Measurements from ENCODE around the gene RTP3. TPM values are rescaled to one million over a fixed set of nuclear protein-coding genes. Genes with fewer than 3 reads are reported as not detected.

RTP3 gene
- total and polyA plus RNA-seq, 2 of the 4 experiments (the other 2 are of a cell fraction) = 0.18 to 0.26 TPM

- Histone ChIP-seq H2BK20ac (ENCODE audit: low read depth, low read length) (peak overlapping the region; percentile 98), H4K20me1 (ENCODE audit: insufficient read depth, low read length) (no peaks in the 10 kb centered on the region), H3K56ac (ENCODE audit: extremely low read depth, insufficient read depth, low read length) (peak overlapping the region; percentile 68), H2BK120ac (ENCODE audit: low read depth, low read length) (peak overlapping the region; percentile 98), H2BK15ac (ENCODE audit: low read depth, low read length) (peak overlapping the region; percentile 99; the same call in 2 of the 3 replicates), H3K4ac (ENCODE audit: low read depth, low read length) (peak overlapping the region; percentile 98), H3K4me2 (ENCODE audit: low read depth, low read length) (peak overlapping the region; percentile 14; the same call in 1 of the 2 replicates), H3K14ac (replicated peaks; ENCODE audit: low read depth, low read length) (peak overlapping the region; percentile 93), H4K91ac (ENCODE audit: insufficient read depth, low read depth, low read length) (peak overlapping the region; percentile 98), H3K18ac (ENCODE audit: low read depth, low read length) (peak overlapping the region; percentile 98), H3K79me1 (ENCODE audit: low read depth in 1 of 2, low read length in 2 of 2) (no peaks in the 10 kb centered on the region), H3K4me3 (ENCODE audit: insufficient read depth, low read depth, low read length) (no peak overlapping the region), H3K9me1 (ENCODE audit: insufficient read depth, low read length) (peaks cover 29% of the 10 kb centered on the region), H3K36me3 (ENCODE audit: control insufficient read depth, insufficient read depth, low read length) (no peaks in the 10 kb centered on the region), H3K27me3 (ENCODE audit: control insufficient read depth, insufficient read depth, low read length) (no peaks in the 10 kb centered on the region), H4K5ac (ENCODE audit: low read depth, low read length) (peak overlapping the region; percentile 98), H3K9ac (ENCODE audit: low read depth, low read length) (peak overlapping the region; percentile 38), H3K9me3 (ENCODE audit: control insufficient read depth, insufficient read depth, low read length) (no peaks in the 10 kb centered on the region), H3K27ac (ENCODE audit: insufficient read depth, low read length) (peak overlapping the region; percentile 96), H2BK5ac (ENCODE audit: low read depth, low read length, poor library complexity, severe bottlenecking) (peak overlapping the region; percentile 91), H2AK5ac (ENCODE audit: low read depth, low read length) (peak overlapping the region; percentile 96), H3K4me1 (ENCODE audit: control insufficient read depth, insufficient read depth, low read length) (peaks cover 30% of the 10 kb centered on the region), H3K23ac (ENCODE audit: low read depth, low read length) (peak overlapping the region; percentile 79), H4K8ac (ENCODE audit: low read depth in 2 of 2, low read length in 2 of 2) (peak overlapping the region; percentile 74 to 81), H2AFZ (replicated peaks; ENCODE audit: low read length, poor library complexity) (peak overlapping the region; percentile 81), H2AK9ac (replicated peaks; ENCODE audit: low read depth, low read length, poor library complexity) (peak overlapping the region; percentile 70)
- WGBS, 2 experiments (ENCODE audit: extremely low coverage in 2 of 2, insufficient read length in 1 of 2) = no CpG with 5 or more reads among the region's 7 CpGs
- ATAC-seq (ENCODE audit: low read depth) = peak; percentile 76
- ChIA-PET POLR2A (ENCODE audit: unreplicated experiment) (no interaction called here), CTCF (interaction anchor here (0.6 to 1.2 kb wide), 4 partner anchors 10 to 62 kb away, joined by 3 to 6 read pairs (median 3); no protein-coding TSS in a partner anchor)
- intact Hi-C loops (cut with micrococcal nuclease) (no loop called here), dilution Hi-C loops (cut with HindIII; ENCODE audit: low sequenced_read_pairs, unreplicated experiment) (no loop called here), in situ Hi-C loops (cut with MboI; ENCODE audit: low sequenced_read_pairs) (no loop called here)
- TF ChIP-seq RCOR1 (IDR thresholded peaks at IDR 0.05; ENCODE audit: insufficient replicate concordance, low read length) (no peak), BHLHE40 (IDR thresholded peaks at IDR 0.05; ENCODE audit: low read depth, low read length) (peak; percentile 28; the same call in 1 of the 2 replicates), MAFK (IDR thresholded peaks at IDR 0.05; ENCODE audit: low read depth, low read length) (no peak), MAZ (IDR thresholded peaks at IDR 0.05; ENCODE audit: borderline replicate concordance, low read depth, low read length) (no peak)
- peak; percentile 23 for DNase-seq
- BruUV-seq (replicated peaks) = no TSS peak
These were observed 5.6 kb downstream of the RTP3 start for GRCh38 chr3:46503200-46503874.

All from IMR-90 (cell line).